Neural progenitor cell (in vitro differentiated cells): Measurements from ENCODE around the gene TRIM10. TPM values are rescaled to one million over a fixed set of nuclear protein-coding genes. Genes with fewer than 3 reads are reported as not detected.

ENCODE experiments used
- DNase-seq: peaks from one replicate; pipeline ENCODE4 v3.0.0-alpha.2; 2016; ENCODE audit warnings: low spot score
- H2AFZ ChIP-seq: fragments of 200-600 bp; sonication (generic); replicated peaks from 2 replicates; pipeline ENCODE4 v1.6.1; 2016; ENCODE audit warnings: antibody characterized with exemption
- H3F3A ChIP-seq: fragments of 200-600 bp; sonication (generic); 2 replicates; pipeline ENCODE4 v1.6.1; 2016; ENCODE audit warnings: antibody characterized with exemption, low read depth
- H3K27ac ChIP-seq: fragments of 200-600 bp; sonication (generic); 2 replicates; pipeline ENCODE4 v1.5.1; 2016; ENCODE audit warnings: mild to moderate bottlenecking
- H3K27me3 ChIP-seq: fragments of 200-600 bp; sonication (generic); 2 replicates; pipeline ENCODE4 v1.6.1; 2016; ENCODE audit warnings: mild to moderate bottlenecking, moderate library complexity
- H3K36me3 ChIP-seq: fragments of 200-600 bp; sonication (generic); 2 replicates; pipeline ENCODE4 v1.5.1; 2016
- H3K4me1 ChIP-seq: fragments of 200-600 bp; sonication (generic); 2 replicates; pipeline ENCODE4 v1.6.1; 2016; ENCODE audit warnings: mixed run types
- H3K4me2 ChIP-seq: fragments of 200-600 bp; sonication (generic); 2 replicates; pipeline ENCODE4 v1.6.1; 2016
- H3K4me3 ChIP-seq: fragments of 200-600 bp; sonication (generic); 2 replicates; pipeline ENCODE4 v1.5.1; 2016
- H3K79me2 ChIP-seq: fragments of 200-600 bp; sonication (generic); 2 replicates; pipeline ENCODE4 v1.6.1; 2016; ENCODE audit warnings: low read depth
- H3K9ac ChIP-seq: fragments of 200-600 bp; sonication (generic); 2 replicates; pipeline ENCODE4 v1.6.1; 2016
- H3K9me3 ChIP-seq: fragments of 200-600 bp; sonication (generic); 2 replicates; pipeline ENCODE4 v1.5.1; 2016; ENCODE audit warnings: low read depth
- H4K20me1 ChIP-seq: fragments of 200-600 bp; sonication (generic); 2 replicates; pipeline ENCODE4 v1.6.1; 2016; ENCODE audit warnings: low read depth
- H3K27ac Mint-ChIP-seq: 3 replicates; pipeline ENCODE4 v1.8.0; 2021; ENCODE audit warnings: mixed read lengths
- H3K27me3 Mint-ChIP-seq: 2 replicates; pipeline ENCODE4 v1.8.0; 2022; ENCODE audit warnings: low read depth, mild to moderate bottlenecking, inconsistent platforms, moderate library complexity, mixed read lengths; ENCODE audit not compliant: insufficient read depth
- H3K36me3 Mint-ChIP-seq: 3 replicates; pipeline ENCODE4 v1.8.0; 2021; ENCODE audit warnings: mixed read lengths
- H3K4me1 Mint-ChIP-seq: 3 replicates; pipeline ENCODE4 v1.8.0; 2021; ENCODE audit warnings: mixed read lengths
- H3K4me3 Mint-ChIP-seq: 3 replicates; pipeline ENCODE4 v1.8.0; 2021; ENCODE audit warnings: mild to moderate bottlenecking, moderate library complexity, mixed read lengths
- H3K9me3 Mint-ChIP-seq: 3 replicates; pipeline ENCODE4 v1.8.0; 2020; ENCODE audit warnings: mixed read lengths
- CTCF ChIP-seq: fragments of 200-600 bp; sonication (generic); IDR thresholded peaks from 2 replicates; pipeline ENCODE4 v1.5.1; 2017; ENCODE audit warnings: antibody characterized with exemption, mild to moderate bottlenecking
- EZH2 ChIP-seq: fragments of 200-600 bp; sonication (generic); IDR thresholded peaks from 2 replicates; pipeline ENCODE4 v1.6.1; 2017; ENCODE audit warnings: antibody characterized with exemption, mild to moderate bottlenecking, moderate library complexity
- EZH2phosphoT487 ChIP-seq: fragments of 200-600 bp; sonication (generic); IDR thresholded peaks from 2 replicates; pipeline ENCODE4 v1.6.1; 2017; ENCODE audit warnings: antibody characterized with exemption
- total RNA-seq: library from RNA; depleted of rRNA; stranded (reverse); fragments of >200 nt; gene quantifications from 2 replicates; pipeline ENCODE4 v1.2.3, GENCODE V29; 2015; ENCODE audit warnings: low replicate concordance

The TRIM10 gene
- total RNA-seq, 1 donor from 2014 or later = not detected

- DNase-seq = no peak
- no peaks in the 10 kb centered on the region for H4K20me1 ChIP-seq
- H3K36me3 ChIP-seq = no peaks in the 10 kb centered on the region
- no peak for TF ChIP-seq EZH2
- no peak for TF ChIP-seq EZH2phosphoT487
- TF ChIP-seq CTCF = no peak
- no peak overlapping the region for H3K9ac ChIP-seq
- Mint-ChIP-seq H3K9me3 (no peaks in the 10 kb centered on the region), H3K27ac (no peak overlapping the region), H3K27me3 (peaks cover 21% of the 10 kb centered on the region), H3K4me3 (no peak overlapping the region), H3K36me3 (no peaks in the 10 kb centered on the region), H3K4me1 (no peaks in the 10 kb centered on the region)
- H3K4me2 ChIP-seq = no peak overlapping the region
- H3K4me3 ChIP-seq = no peak overlapping the region
- peaks cover 100% of the 10 kb centered on the region for H3K27me3 ChIP-seq
- H3K4me1 ChIP-seq = no peaks in the 10 kb centered on the region
- H3K79me2 ChIP-seq = no peaks in the 10 kb centered on the region
- no peak overlapping the region for H2AFZ ChIP-seq
- H3F3A ChIP-seq = no peaks in the 10 kb centered on the region
- no peak overlapping the region for H3K27ac ChIP-seq
- H3K9me3 ChIP-seq = no peaks in the 10 kb centered on the region
Observed at GRCh38 chr6:30111266-30111856, 49.6 kb downstream of the TRIM10 start.

- Mint-ChIP-seq H3K36me3 (no peaks in the 10 kb centered on the region), H3K4me1 (peaks cover 28% of the 10 kb centered on the region), H3K9me3 (peaks cover 2% of the 10 kb centered on the region), H3K4me3 (no peak overlapping the region), H3K27me3 (peaks cover 42% of the 10 kb centered on the region), H3K27ac (no peak overlapping the region)
- Histone ChIP-seq H3K4me3 (no peak overlapping the region), H3K4me1 (peaks cover 14% of the 10 kb centered on the region), H3K79me2 (no peaks in the 10 kb centered on the region), H3K9me3 (no peaks in the 10 kb centered on the region), H3K4me2 (peak overlapping the region; percentile 83), H3K27ac (no peak overlapping the region), H3F3A (peaks cover 22% of the 10 kb centered on the region), H4K20me1 (peaks cover 28% of the 10 kb centered on the region), H2AFZ (no peak overlapping the region), H3K9ac (no peak overlapping the region), H3K36me3 (no peaks in the 10 kb centered on the region), H3K27me3 (peaks cover 100% of the 10 kb centered on the region)
- TF ChIP-seq CTCF (peak; percentile 30), EZH2phosphoT487 (no peak), EZH2 (no peak)
- peak; percentile 18 for DNase-seq
Observed at GRCh38 chr6:30104661-30105060, 56.4 kb downstream of the TRIM10 start.

GRCh38 chr6:30103872-30104179 is 57.2 kb downstream of the TRIM10 start:
- H3K4me3 ChIP-seq = peak overlapping the region; percentile 47
- H3K4me3 Mint-ChIP-seq = peak overlapping the region; percentile 86
- TF ChIP-seq EZH2 (no peak), EZH2phosphoT487 (no peak), CTCF (no peak)
- peaks cover 22% of the 10 kb centered on the region for H3F3A ChIP-seq
- H3K27me3 ChIP-seq = peaks cover 100% of the 10 kb centered on the region
- no peak overlapping the region for H3K27ac ChIP-seq
- peaks cover 49% of the 10 kb centered on the region for H3K27me3 Mint-ChIP-seq
- H3K27ac Mint-ChIP-seq = no peak overlapping the region
- no peaks in the 10 kb centered on the region for H3K36me3 ChIP-seq
- peaks cover 14% of the 10 kb centered on the region for H3K4me1 ChIP-seq
- H2AFZ ChIP-seq = no peak overlapping the region
- H4K20me1 ChIP-seq = peaks cover 28% of the 10 kb centered on the region
- peaks cover 28% of the 10 kb centered on the region for H3K4me1 Mint-ChIP-seq
- peaks cover 2% of the 10 kb centered on the region for H3K9me3 Mint-ChIP-seq
- H3K9me3 ChIP-seq = no peaks in the 10 kb centered on the region
- no peaks in the 10 kb centered on the region for H3K36me3 Mint-ChIP-seq
- H3K9ac ChIP-seq = no peak overlapping the region
- no peaks in the 10 kb centered on the region for H3K79me2 ChIP-seq
- DNase-seq = no peak
- peak overlapping the region; percentile 83 for H3K4me2 ChIP-seq
